HepG2 (cell line): ENCODE measurements around the gene CAMK2D. TPM values are rescaled to one million over a fixed set of nuclear protein-coding genes. Genes with fewer than 3 reads are reported as not detected.

Experiments
- ATAC-seq: fragments of 200-7000 bp; cut with Tn5 transposase; 3 replicates; pipeline ENCODE4 v1.9.1; 2020; ENCODE audit warnings: mild to moderate bottlenecking, moderate library complexity
- BruUV-seq: library from RNA; stranded (reverse); fragments of 400-500 nt; replicated peaks from 2 replicates; lab custom pipeline; 2021; lab: Mats Ljungman, UMichigan
- CTCF ChIA-PET: fragments of 300-600 bp; formaldehyde crosslinking; extraction: SDS; loops from one replicate; lab custom pipeline; 2021; ENCODE audit warnings: low total read pairs, inconsistent platforms, low intra/inter-chr PET ratio; lab: Yijun Ruan, JAX
- POLR2A ChIA-PET: fragments of 350-600 bp; sonication (Branson Sonifier 250); formaldehyde crosslinking; loops from one replicate; lab custom pipeline; 2020; ENCODE audit warnings: antibody characterized with exemption, inconsistent platforms; lab: Yijun Ruan, JAX
- DNase-seq: peaks from one replicate; pipeline ENCODE4 v3.0.0-alpha.2; 2015; ENCODE audit warnings: low spot score
- FAIRE-seq: peaks from 3 replicates; lab custom pipeline; 2011; peaks lifted over from hg19 to GRCh38; lab: Jason Lieb, UNC
- H2AFZ ChIP-seq: one replicate; pipeline ENCODE4 v1.6.1; 2011; ENCODE audit warnings: low read length, inconsistent platforms
- H3K27ac ChIP-seq: fragments of 300-600 bp; 3 replicates; pipeline ENCODE4 v1.8.0; 2011; ENCODE audit warnings: mixed run types, mild to moderate bottlenecking, mixed read lengths, low read length, inconsistent platforms; ENCODE audit not compliant: insufficient read depth; ENCODE audit errors: extremely low read length
- H3K27me3 ChIP-seq, 2 experiments: fragments of 200-600 bp in 1 of 2; 2 replicates in 1 of 2; 3 replicates in 1 of 2; pipeline versions ENCODE4 v1.6.0 to v1.8.0; 2011; ENCODE audit warnings: low read length in 2 of 2, mild to moderate bottlenecking in 2 of 2, moderate library complexity in 2 of 2, inconsistent platforms in 1 of 2; ENCODE audit not compliant: insufficient read depth in 2 of 2, control insufficient read depth in 1 of 2
- H3K36me3 ChIP-seq, 2 experiments: fragments of 200-600 bp in 1 of 2; replicated peaks in 1 of 2; 2 replicates in 1 of 2; 3 replicates in 1 of 2; pipeline versions ENCODE4 v1.5.1 to v1.8.0; 2011; ENCODE audit warnings: low read length in 2 of 2, inconsistent platforms in 1 of 2; ENCODE audit not compliant: insufficient read depth in 2 of 2, control insufficient read depth in 1 of 2
- H3K4me1 ChIP-seq: 2 replicates; pipeline ENCODE4 v1.5.1; 2012; ENCODE audit warnings: low read length, inconsistent platforms; ENCODE audit not compliant: insufficient read depth
- H3K4me2 ChIP-seq: 2 replicates; pipeline ENCODE4 v1.6.0; 2011; ENCODE audit warnings: low read depth, low read length, inconsistent platforms
- H3K4me3 ChIP-seq, 3 experiments: fragments of 200-600 bp in 1 of 3; sonication (generic), shearing (Covaris generic) in 1 of 3; replicated peaks in 1 of 3; 2 replicates each; pipeline ENCODE4 v1.5.1; 2011 to 2016; ENCODE audit warnings: low read length in 3 of 3, inconsistent platforms in 2 of 3, low read depth in 2 of 3, mild to moderate bottlenecking in 2 of 3, control low read depth in 1 of 3, mixed read lengths in 1 of 3; ENCODE audit not compliant: insufficient read depth in 1 of 3
- H3K79me2 ChIP-seq: one replicate; pipeline ENCODE4 v1.6.1; 2011; ENCODE audit warnings: low read length, inconsistent platforms; ENCODE audit not compliant: insufficient read depth
- H3K9ac ChIP-seq: 2 replicates; pipeline ENCODE4 v1.6.0; 2011; ENCODE audit warnings: mild to moderate bottlenecking, low read depth, low read length, inconsistent platforms; ENCODE audit not compliant: insufficient read depth
- H3K9me3 ChIP-seq: 2 replicates; pipeline ENCODE4 v1.5.1; 2012; ENCODE audit warnings: mild to moderate bottlenecking, low read length
- H4K20me1 ChIP-seq: 2 replicates; pipeline ENCODE4 v1.6.0; 2011; ENCODE audit warnings: inconsistent platforms, mild to moderate bottlenecking, low read length, moderate library complexity; ENCODE audit not compliant: insufficient read depth
- MYC ChIP-seq: sonication (generic); formaldehyde crosslinking; IDR thresholded peaks from 2 replicates; pipeline ENCODE4 v1.9.0; 2021; ENCODE audit warnings: missing genetic modification reagents, borderline replicate concordance
- PTBP1 ChIP-seq: fragments of 200-400 bp; formaldehyde crosslinking; IDR thresholded peaks from 2 replicates; pipeline ENCODE4 v1.6.1; 2018; ENCODE audit warnings: low read length, low read depth; ENCODE audit not compliant: poor library complexity, severe bottlenecking
- ZNF737 ChIP-seq: sonication (generic); formaldehyde crosslinking; IDR thresholded peaks from 2 replicates; pipeline ENCODE4 v1.5.0; 2020; ENCODE audit warnings: missing genetic modification reagents, mild to moderate bottlenecking, borderline replicate concordance
- WGBS: methylation state at CpG from one replicate; pipeline ENCODE4 v1.1.6; 2017; ENCODE audit warnings: low lambda C conversion rate; 5-methylcytosine and 5-hydroxymethylcytosine counted together
- in situ Hi-C: cut with HindIII; loops from 2 replicates; pipeline ENCODE4 v1.10.0; 2017; ENCODE audit warnings: low pct_unique_long_range_greater_than_20kb; ENCODE audit not compliant: extremely low pct_ligation_motif_present
- intact Hi-C: fragments of 100-400 bp; cut with micrococcal nuclease; formaldehyde crosslinking; loops from one replicate; pipeline ENCODE4 v1.10.0; 2022; ENCODE audit not compliant: unreplicated experiment
- polyA plus RNA-seq, 8 experiments: library from polyadenylated mRNA; depleted of rRNA in 3 of 8; stranded (reverse) in 7 of 8; unstranded in 1 of 8; fragments of >200 nt; fragmentation: Illumina TruSeq in 4 of 8; extraction: Trizol in 4 of 8; gene quantifications; 2 replicates each; pipeline versions ENCODE4 v1.2.1 to v1.2.3, GENCODE V29; 2011 to 2016; ENCODE audit warnings: low read depth in 4 of 8, missing spikeins in 1 of 8, mixed read lengths in 1 of 8; ENCODE audit not compliant: insufficient read depth in 1 of 8
- total RNA-seq, 5 experiments: library from RNA; depleted of rRNA; stranded (reverse); fragments of >200 nt; fragmentation: Illumina TruSeq; extraction: Trizol; gene quantifications; 2 replicates each; pipeline ENCODE4 v1.2.3, GENCODE V29; 2016; ENCODE audit warnings: low read depth in 1 of 5
- TF ChIP-seq, protein P1 (sequence below): sonication (generic); formaldehyde crosslinking; IDR thresholded peaks from 2 replicates; pipeline ENCODE4 v1.8.1; 2022; ENCODE audit warnings: mild to moderate bottlenecking, missing genetic modification reagents
- TF ChIP-seq, protein P2 (sequence below), 2 experiments: IDR thresholded peaks; 2 replicates each; pipeline ENCODE4 v1.6.1; 2011 to 2012; ENCODE audit warnings: low read length in 2 of 2, borderline replicate concordance in 1 of 2, low read depth in 1 of 2, mild to moderate bottlenecking in 1 of 2, moderate library complexity in 1 of 2

The CAMK2D gene
- total and polyA plus RNA-seq, 2 of the 13 experiments (the other 11 are each of a cell fraction or from before 2014, with no cell fraction given) = 18.0 to 65.4 TPM

DNA sequence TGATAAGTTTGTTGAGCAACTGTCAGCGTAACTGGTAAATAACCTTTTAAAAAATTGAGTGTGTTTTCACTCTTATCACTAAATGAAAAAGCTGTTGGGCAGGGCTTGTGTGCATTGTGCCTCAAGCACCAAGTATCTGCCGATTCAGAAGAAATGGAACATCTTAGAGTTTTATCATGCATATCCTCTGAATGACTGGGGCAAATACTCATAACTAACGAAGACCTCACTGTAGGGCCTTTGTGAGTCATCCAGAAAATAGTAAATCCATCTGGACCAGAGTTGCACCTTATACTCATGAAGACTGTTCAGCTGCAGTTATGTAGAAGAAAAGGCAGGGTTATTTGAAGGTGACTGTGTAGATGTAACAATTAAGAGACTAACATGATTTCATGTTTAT, 222.1 kb downstream of the CAMK2D start:
- H3K4me2 ChIP-seq = no peak overlapping the region
- ATAC-seq = no peak
- in situ Hi-C loops (no loop called here), intact Hi-C loops (no loop called here)
- no peak for DNase-seq
- 0 out of 5 replicates have a peak, but pooled peaks cover 0 to 5% of the 10 kb centered on the region in 2 experiments for H3K36me3 ChIP-seq
- no TSS peak for BruUV-seq
- H4K20me1 ChIP-seq = no peaks in the 10 kb centered on the region
- ChIA-PET POLR2A (no interaction called here), CTCF (no interaction called here)
- no peak overlapping the region for H3K4me3 ChIP-seq
- H3K27me3 ChIP-seq = no peaks in the 10 kb centered on the region
- WGBS = 79% methylated on average over 3 of the region's 3 CpGs
- H3K79me2 ChIP-seq = no peaks in the 10 kb centered on the region
- no peak overlapping the region for H2AFZ ChIP-seq
- H3K9me3 ChIP-seq = no peaks in the 10 kb centered on the region
- H3K4me1 ChIP-seq = no peaks in the 10 kb centered on the region
- no peak overlapping the region for H3K27ac ChIP-seq
- FAIRE-seq = no peak
- no peak for TF ChIP-seq MYC (CRISPR knock-in tag)
- no peak for TF ChIP-seq ZNF737
- no peak for TF ChIP-seq PTBP1
- TF ChIP-seq, protein P1, sequence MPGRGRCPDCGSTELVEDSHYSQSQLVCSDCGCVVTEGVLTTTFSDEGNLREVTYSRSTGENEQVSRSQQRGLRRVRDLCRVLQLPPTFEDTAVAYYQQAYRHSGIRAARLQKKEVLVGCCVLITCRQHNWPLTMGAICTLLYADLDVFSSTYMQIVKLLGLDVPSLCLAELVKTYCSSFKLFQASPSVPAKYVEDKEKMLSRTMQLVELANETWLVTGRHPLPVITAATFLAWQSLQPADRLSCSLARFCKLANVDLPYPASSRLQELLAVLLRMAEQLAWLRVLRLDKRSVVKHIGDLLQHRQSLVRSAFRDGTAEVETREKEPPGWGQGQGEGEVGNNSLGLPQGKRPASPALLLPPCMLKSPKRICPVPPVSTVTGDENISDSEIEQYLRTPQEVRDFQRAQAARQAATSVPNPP = no peak
- TF ChIP-seq, protein P2, sequence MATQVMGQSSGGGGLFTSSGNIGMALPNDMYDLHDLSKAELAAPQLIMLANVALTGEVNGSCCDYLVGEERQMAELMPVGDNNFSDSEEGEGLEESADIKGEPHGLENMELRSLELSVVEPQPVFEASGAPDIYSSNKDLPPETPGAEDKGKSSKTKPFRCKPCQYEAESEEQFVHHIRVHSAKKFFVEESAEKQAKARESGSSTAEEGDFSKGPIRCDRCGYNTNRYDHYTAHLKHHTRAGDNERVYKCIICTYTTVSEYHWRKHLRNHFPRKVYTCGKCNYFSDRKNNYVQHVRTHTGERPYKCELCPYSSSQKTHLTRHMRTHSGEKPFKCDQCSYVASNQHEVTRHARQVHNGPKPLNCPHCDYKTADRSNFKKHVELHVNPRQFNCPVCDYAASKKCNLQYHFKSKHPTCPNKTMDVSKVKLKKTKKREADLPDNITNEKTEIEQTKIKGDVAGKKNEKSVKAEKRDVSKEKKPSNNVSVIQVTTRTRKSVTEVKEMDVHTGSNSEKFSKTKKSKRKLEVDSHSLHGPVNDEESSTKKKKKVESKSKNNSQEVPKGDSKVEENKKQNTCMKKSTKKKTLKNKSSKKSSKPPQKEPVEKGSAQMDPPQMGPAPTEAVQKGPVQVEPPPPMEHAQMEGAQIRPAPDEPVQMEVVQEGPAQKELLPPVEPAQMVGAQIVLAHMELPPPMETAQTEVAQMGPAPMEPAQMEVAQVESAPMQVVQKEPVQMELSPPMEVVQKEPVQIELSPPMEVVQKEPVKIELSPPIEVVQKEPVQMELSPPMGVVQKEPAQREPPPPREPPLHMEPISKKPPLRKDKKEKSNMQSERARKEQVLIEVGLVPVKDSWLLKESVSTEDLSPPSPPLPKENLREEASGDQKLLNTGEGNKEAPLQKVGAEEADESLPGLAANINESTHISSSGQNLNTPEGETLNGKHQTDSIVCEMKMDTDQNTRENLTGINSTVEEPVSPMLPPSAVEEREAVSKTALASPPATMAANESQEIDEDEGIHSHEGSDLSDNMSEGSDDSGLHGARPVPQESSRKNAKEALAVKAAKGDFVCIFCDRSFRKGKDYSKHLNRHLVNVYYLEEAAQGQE (IDR thresholded peaks at IDR 0.05; ENCODE audit: borderline replicate concordance in 1 of 2, low read depth in 1 of 2, low read length in 2 of 2) = no peak
- TF ChIP-seq, all 625 proteins: peak for 0
- H3K9ac ChIP-seq = no peak overlapping the region
